Tibial nerve (tissue), 4 donors: ENCODE data around the gene GIPC2.

Source experiments
- CTCF ChIP-seq, 5 experiments: fragments of 200-600 bp in 3 of 5; fragments of 450-650 bp in 2 of 5; sonication (generic) in 3 of 5; IDR thresholded peaks; one replicate each; pipeline ENCODE4 v1.5.1; 2016 to 2019; ENCODE audit warnings: antibody characterized with exemption in 5 of 5, mild to moderate bottlenecking in 3 of 5, moderate library complexity in 2 of 5
- EP300 ChIP-seq, 2 donors: sonication (generic); formaldehyde crosslinking; IDR thresholded peaks; one replicate each; pipeline ENCODE4 v1.6.1; 2017; ENCODE audit warnings: antibody characterized with exemption in 2 of 2, mild to moderate bottlenecking in 1 of 2
- POLR2A ChIP-seq, 2 donors: fragments of 450-650 bp; IDR thresholded peaks; one replicate each; pipeline ENCODE4 v1.6.1; 2017; ENCODE audit warnings: antibody characterized with exemption in 2 of 2, mild to moderate bottlenecking in 2 of 2, moderate library complexity in 2 of 2

- no peak for TF ChIP-seq CTCF (IDR thresholded peaks at IDR 0.05)
- TF ChIP-seq EP300 (IDR thresholded peaks at IDR 0.05): no peak
- TF ChIP-seq POLR2A (IDR thresholded peaks at IDR 0.05): no peak
These were observed 46.1 kb downstream of the GIPC2 start for GRCh38 chr1:78091886-78092285.
